Stimulated activated CD4-positive, alpha-beta T cell treated with anti-CD3 and anti-CD28 coated beads, Interleukin-2, amount 100 ng/mL, for 48 hours (primary cell): ENCODE data around the gene SPECC1L.
"Not testable (repeated sequence)": the region's sequence is repeated elsewhere in the genome, so short reads cannot be mapped to it uniquely, and the experiment has no call there.

Experiments
- DNase-seq, 2 donors: peaks; one replicate each; pipeline ENCODE4 v3.0.0-alpha.2; 2020

Gene SPECC1L

GRCh38 chr22:24270556-24271385 is at the start of gene SPECC1L:
SPECC1L (plus strand) TSS chr22:24270831; CDS start chr22:24302232, 31,401 bp downstream.
- peak; percentile 88 to 93 for DNase-seq

GRCh38 chr22:24224468-24224867 is 46.2 kb upstream of the SPECC1L start:
- DNase-seq: no peak

- DNase-seq: no peak
Measured at GRCh38 chr22:24225044-24225601, 45.5 kb upstream of the SPECC1L start.

GRCh38 chr22:24225951-24226350 is 44.7 kb upstream of the SPECC1L start:
- DNase-seq: no peak

- peak; percentile 73 to 75 for DNase-seq
Measured at GRCh38 chr22:24230911-24231656, 39.5 kb upstream of the SPECC1L start.

- DNase-seq: no peak
Measured at GRCh38 chr22:24231706-24232105, 38.9 kb upstream of the SPECC1L start.

GRCh38 chr22:24232124-24232523 is 38.5 kb upstream of the SPECC1L start:
- DNase-seq: no peak

- DNase-seq: no peak
Measured at GRCh38 chr22:24232725-24233124, 37.9 kb upstream of the SPECC1L start.

GRCh38 chr22:24233235-24233634 is 37.4 kb upstream of the SPECC1L start:
- no peak for DNase-seq

- DNase-seq: no peak
Measured at GRCh38 chr22:24233816-24234215, 36.8 kb upstream of the SPECC1L start.

GRCh38 chr22:24235315-24235714 is 35.3 kb upstream of the SPECC1L start:
- no peak for DNase-seq

- DNase-seq: no peak
Measured at GRCh38 chr22:24236656-24237055, 34.0 kb upstream of the SPECC1L start.

GRCh38 chr22:24238101-24238694 is 32.4 kb upstream of the SPECC1L start:
- not testable (repeated sequence) for DNase-seq

- DNase-seq: no peak
Measured at GRCh38 chr22:24240381-24240780, 30.2 kb upstream of the SPECC1L start.

- not testable (repeated sequence) for DNase-seq
Measured at GRCh38 chr22:24240985-24241692, 29.5 kb upstream of the SPECC1L start.

GRCh38 chr22:24243417-24243816 is 27.2 kb upstream of the SPECC1L start:
- DNase-seq: not testable (repeated sequence)

- DNase-seq: no peak
Measured at GRCh38 chr22:24244144-24244787, 26.4 kb upstream of the SPECC1L start.

- not testable (repeated sequence) for DNase-seq
Measured at GRCh38 chr22:24245030-24245431, 25.6 kb upstream of the SPECC1L start, which contains the start of gene GGT5. GGT5 (minus strand) TSS chr22:24245082; CDS start chr22:24244725, 357 bp downstream.

GRCh38 chr22:24245584-24246561 is 24.8 kb upstream of the SPECC1L start:
- DNase-seq: not testable (repeated sequence)

- DNase-seq: no peak
Measured at GRCh38 chr22:24247011-24247507, 23.6 kb upstream of the SPECC1L start.
